GM19238 (cell line): Measurements from ENCODE around the gene THOC2.
A peak's percentile ranks its signal among the peaks of the same experiment; 100 is the strongest.
"Not testable (repeated sequence)": the region's sequence is repeated elsewhere in the genome, so short reads cannot be mapped to it uniquely, and the experiment has no call there.

Source experiments
- DNase-seq: peaks from one replicate; pipeline ENCODE4 v3.0.0; 2011; ENCODE audit warnings: low spot score; ENCODE audit not compliant: insufficient read length

The THOC2 gene

DNA sequence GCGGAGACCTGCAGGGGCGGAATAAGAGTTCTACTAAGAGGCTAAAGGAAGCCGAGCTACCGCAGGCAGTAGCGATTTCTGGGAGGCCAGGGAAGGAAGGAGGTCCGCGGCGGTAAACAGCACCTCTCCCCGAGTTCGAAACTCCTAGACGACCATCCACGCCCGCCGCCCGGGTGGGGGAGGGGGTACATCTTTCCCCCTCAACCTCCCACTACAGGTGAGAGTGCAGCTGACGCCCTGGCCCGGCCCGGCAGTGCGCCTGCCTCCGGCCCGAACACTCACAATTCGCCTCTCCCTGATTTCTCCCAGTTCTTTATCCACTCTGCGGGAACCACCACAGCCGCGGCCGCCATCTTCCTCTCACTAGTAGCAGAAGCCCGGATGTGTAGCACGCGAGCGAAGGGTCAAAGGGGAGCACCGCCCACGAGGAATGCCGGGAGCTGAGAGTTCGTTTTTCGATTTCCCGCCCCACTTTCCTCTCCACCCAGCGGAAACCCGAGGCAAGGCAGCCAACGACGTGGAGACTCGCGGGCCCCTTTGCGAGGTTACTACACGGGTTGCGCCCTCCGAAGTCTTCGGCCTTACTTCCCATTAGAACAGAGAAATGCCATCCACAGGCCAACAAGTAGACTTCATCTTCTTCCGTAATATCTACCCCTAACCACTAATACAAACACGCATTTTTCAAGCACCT, at the start of gene THOC2:
Gene THOC2 (minus strand): TSS at position 383 of the 694 bp plus-strand sequence. CDS start 30 bp downstream, at position 353.
- peak; percentile 37 for DNase-seq

DNA sequence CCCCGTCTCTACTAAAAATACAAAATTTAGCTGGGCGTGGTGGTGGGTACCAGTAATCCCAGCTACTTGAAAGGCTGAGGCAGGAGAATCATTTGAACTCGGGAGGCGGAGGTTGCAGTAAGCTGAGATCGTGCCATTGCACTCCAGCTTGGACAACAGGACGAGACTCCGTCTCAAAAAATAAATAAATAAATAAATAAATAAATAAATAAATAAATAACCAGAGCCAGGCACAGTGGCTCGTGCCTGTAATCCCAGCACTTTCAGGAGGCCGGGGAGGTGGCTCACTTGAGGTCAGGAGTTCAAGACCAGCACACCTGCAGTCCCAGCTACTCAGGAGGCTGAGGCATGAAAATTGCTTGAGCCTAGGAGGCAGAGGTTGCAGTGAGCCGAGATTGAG, 48.9 kb upstream of the THOC2 start:
- not testable (repeated sequence) for DNase-seq

GRCh38 chrX:123779908-123780396, 47.1 kb upstream of the THOC2 start:
- DNase-seq: no peak

GRCh38 chrX:123773258-123773988, 40.6 kb upstream of the THOC2 start:
- no peak for DNase-seq

- DNase-seq: no peak
Measured at GRCh38 chrX:123771449-123772064, 38.7 kb upstream of the THOC2 start.

DNA sequence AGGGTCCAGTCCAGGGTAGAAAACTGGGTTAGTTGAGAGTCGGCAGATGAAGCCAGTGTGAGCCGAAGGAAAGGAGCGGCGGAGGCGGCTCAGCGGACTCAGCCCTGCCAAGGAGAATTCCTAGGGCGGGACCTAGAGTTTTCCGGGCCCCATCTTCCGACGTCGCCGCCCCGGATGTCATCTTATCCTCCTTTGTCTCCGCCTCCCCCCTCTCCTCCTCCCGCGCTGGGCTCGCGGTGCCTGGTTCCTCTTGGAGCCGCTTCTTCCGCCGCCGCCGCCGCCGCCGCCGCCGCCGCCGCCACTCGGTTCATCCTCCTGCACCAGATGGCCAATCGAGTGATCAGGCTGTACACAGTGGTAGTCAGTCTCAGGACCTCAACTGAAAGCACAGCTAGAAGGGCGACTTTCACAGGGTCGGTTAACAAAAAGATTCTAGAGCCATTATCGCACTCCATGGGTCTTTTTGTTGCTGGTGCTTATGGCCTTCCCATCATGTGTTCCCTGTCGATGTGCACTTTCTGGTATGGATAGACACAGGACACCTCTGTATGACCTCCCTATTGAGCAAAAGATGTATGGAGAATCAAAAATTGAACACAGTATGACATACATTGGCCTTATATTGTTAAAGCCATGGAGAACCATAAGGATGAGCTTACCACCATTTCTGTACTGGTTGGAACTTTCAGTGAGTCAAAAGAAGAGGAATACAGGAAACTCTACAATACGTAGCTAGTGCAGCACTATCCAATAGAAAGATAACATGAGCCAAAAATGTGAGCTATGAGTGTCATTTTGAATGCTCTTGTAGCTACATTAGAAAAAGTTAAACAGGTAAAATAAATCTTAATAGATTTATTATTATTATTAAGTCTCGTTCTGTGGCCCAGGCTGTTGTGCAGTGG, 32.4 kb upstream of the THOC2 start:
- DNase-seq: peak; percentile 45

DNA sequence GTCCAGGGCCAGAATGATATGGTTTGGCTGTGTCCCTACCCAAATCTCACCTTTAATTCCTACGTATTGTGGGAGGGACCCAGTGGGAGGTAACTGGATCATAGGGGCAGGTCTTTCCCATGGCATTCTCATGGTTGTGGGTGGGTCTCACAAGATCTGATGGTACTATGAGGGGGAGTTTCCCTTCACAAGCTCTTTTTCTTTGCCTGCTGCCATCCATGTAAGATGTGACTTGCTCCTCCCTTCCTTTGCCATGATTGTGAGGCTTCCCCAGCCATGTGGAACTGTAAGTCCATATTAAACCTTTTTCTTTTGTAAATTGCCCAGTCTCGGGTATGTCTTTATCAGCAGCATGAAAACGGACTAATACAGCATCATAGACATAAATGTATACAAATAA, 27.0 kb upstream of the THOC2 start:
- DNase-seq: not testable (repeated sequence)

- not testable (repeated sequence) for DNase-seq
Measured at GRCh38 chrX:123757794-123758193, 24.9 kb upstream of the THOC2 start.

- no peak for DNase-seq
Measured at GRCh38 chrX:123756320-123756719, 23.5 kb upstream of the THOC2 start.

DNA sequence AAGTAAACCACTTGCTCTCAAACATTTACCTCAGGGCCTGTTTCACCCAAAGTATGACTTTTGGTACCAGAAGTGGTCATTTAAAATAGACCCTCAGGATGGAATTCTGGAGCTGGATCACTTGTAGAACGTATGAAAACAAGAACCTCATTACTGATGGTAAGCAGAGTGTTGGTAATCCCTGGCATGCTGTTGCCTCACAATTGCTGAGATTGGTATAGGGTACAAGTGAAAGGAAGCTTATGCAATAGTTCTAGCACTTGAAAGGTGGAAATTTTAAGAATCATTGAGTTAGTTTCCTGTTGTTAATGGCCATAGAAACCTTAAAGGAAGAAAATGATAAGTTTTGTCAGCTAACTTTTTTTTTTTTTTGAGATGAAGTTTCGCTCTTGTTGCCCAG, 22.3 kb upstream of the THOC2 start:
- DNase-seq: no peak

GRCh38 chrX:123753656-123754350, 21.0 kb upstream of the THOC2 start:
- no peak for DNase-seq

- no peak for DNase-seq
Measured at GRCh38 chrX:123749643-123750042, 16.8 kb upstream of the THOC2 start.

DNA sequence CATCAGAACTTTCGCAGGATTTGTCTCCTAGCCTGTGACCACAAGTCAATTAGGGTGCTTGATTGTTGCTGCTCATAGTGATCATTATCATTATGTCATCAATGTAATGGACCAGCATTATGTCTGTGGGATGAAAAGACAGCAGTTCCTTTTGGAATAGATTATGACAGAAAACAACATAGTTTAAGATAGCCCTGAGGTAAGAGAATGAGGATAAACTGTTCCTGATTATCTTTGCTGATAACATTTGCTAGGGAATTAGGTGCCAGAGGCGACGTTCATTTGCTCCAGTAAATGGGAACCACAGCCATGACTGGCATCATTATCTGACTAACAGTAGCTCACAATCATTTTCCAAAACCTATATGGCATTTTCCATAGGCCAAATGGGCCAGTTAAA, 12.7 kb upstream of the THOC2 start:
- DNase-seq: no peak

- no peak for DNase-seq
Measured at GRCh38 chrX:123743312-123743711, 10.5 kb upstream of the THOC2 start.

GRCh38 chrX:123742440-123742839, 9.6 kb upstream of the THOC2 start:
- DNase-seq: no peak

- no peak for DNase-seq
Measured at GRCh38 chrX:123740536-123740935, 7.7 kb upstream of the THOC2 start.

DNA sequence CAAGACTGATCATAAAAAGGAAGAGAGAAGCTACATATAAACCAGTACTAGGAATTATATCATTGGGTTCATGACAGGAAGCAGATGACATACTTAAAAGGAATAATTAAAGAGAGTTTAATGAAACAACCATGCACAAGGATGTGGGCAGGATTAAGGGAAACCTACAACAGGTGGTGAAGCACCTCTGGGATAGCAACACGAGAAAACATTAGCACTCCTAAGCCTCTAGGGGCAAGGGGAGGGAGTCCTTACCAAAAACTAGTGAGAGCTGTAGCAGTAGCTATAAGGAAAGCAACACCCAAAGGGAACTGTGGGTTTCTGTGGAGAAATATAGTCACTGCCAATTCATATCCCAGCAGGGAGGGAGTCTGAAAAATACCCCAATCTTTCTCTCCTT, 7.2 kb upstream of the THOC2 start:
- DNase-seq: no peak

- no peak for DNase-seq
Measured at GRCh38 chrX:123739474-123739873, 6.6 kb upstream of the THOC2 start.

- no peak for DNase-seq
Measured at GRCh38 chrX:123738378-123738940, 5.6 kb upstream of the THOC2 start.

DNA sequence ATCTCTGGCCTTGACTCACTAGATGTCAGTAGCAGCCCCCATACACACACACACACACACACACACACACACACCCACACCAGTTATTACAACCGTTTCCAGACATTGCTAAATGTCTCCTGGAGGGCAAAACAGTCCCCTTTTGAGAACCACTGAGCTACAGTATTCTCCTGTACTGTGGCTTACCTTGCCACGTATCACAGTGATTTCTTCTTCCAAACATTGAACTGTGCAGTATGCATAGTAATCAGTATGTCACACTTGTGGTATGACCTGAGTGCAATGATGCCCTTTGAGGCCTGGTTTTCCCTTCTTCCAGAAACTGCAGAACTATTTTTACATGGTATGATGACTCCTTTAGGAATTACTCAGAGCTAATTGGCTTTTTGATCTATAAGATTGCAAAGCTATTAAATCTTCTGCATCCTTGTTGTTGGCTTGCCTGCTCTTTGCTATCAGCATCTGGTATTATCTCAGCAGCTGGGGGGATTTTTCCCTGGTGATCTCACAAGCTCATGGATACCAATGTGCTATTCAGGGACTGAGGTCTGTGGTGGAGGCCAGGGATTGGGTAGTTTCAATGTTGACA, 3.6 kb upstream of the THOC2 start:
- DNase-seq: no peak
